ENCODE measurements around the gene YLPM1. TPM values are rescaled to one million over a fixed set of nuclear protein-coding genes. Genes with fewer than 3 reads are reported as not detected.

The YLPM1 gene
- total and polyA plus RNA-seq, 12 donors, result 24.0 to 58.6 (median 46.5) TPM

DNA sequence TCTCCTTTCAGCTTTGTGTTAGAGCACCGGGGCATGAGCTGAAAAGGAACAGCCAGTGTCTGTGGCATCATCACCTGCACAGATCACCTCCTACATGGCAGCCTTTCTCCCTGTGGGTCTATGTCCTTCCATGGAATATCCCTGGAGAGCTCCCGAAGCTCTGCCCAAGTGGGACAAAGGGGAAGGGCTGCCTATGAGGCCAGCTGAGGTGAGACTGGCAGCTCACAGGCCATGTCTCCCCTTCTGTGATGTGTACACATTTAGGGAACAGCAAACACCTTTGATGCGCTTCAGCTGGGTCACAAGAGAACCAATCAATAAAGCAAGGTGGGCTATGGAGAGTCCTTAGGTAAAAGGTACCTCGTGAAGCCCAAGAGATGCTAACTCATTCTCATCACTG is 108.7 kb downstream of the YLPM1 start:
- no peak for TF ChIP-seq POLR2A (IDR thresholded peaks at IDR 0.05)
- no peak for TF ChIP-seq CTCF (IDR thresholded peaks at IDR 0.05)
- intact Hi-C loops (cut with DNase I), result no loop called here
- WGBS, 4 donors, result 86 to 93% (median 88%) methylated on average over 4 of the region's 4 CpGs
- H3K9me3 ChIP-seq (replicated peaks in 1 of 3), result no peaks in the 10 kb centered on the region
- no peak overlapping the region for H3K27ac ChIP-seq
- no peak for DNase-seq
- no peak overlapping the region for H3K4me3 ChIP-seq
- H3K36me3 ChIP-seq (replicated peaks in 1 of 2), result no peaks in the 10 kb centered on the region
- H3K27me3 ChIP-seq, result no peaks in the 10 kb centered on the region
- no peaks in the 10 kb centered on the region for H3K4me1 ChIP-seq (replicated peaks in 1 of 2)

- Histone ChIP-seq H3K4me3 (no peak overlapping the region), H3K27me3 (no peaks in the 10 kb centered on the region), H3K9me3 (replicated peaks in 1 of 3) (no peaks in the 10 kb centered on the region), H3K36me3 (replicated peaks in 1 of 2) (no peaks in the 10 kb centered on the region), H3K27ac (no peak overlapping the region), H3K4me1 (replicated peaks in 1 of 2) (no peaks in the 10 kb centered on the region)
- intact Hi-C loops (cut with DNase I), result no loop called here
- TF ChIP-seq POLR2A (IDR thresholded peaks at IDR 0.05) (no peak), CTCF (IDR thresholded peaks at IDR 0.05) (no peak)
- no peak for DNase-seq
- 83 to 88% (median 86%) methylated on average over 5 of the region's 5 CpGs for WGBS, 4 donors
Observed at GRCh38 chr14:74875204-74875603, 112.1 kb downstream of the YLPM1 start.

DNA sequence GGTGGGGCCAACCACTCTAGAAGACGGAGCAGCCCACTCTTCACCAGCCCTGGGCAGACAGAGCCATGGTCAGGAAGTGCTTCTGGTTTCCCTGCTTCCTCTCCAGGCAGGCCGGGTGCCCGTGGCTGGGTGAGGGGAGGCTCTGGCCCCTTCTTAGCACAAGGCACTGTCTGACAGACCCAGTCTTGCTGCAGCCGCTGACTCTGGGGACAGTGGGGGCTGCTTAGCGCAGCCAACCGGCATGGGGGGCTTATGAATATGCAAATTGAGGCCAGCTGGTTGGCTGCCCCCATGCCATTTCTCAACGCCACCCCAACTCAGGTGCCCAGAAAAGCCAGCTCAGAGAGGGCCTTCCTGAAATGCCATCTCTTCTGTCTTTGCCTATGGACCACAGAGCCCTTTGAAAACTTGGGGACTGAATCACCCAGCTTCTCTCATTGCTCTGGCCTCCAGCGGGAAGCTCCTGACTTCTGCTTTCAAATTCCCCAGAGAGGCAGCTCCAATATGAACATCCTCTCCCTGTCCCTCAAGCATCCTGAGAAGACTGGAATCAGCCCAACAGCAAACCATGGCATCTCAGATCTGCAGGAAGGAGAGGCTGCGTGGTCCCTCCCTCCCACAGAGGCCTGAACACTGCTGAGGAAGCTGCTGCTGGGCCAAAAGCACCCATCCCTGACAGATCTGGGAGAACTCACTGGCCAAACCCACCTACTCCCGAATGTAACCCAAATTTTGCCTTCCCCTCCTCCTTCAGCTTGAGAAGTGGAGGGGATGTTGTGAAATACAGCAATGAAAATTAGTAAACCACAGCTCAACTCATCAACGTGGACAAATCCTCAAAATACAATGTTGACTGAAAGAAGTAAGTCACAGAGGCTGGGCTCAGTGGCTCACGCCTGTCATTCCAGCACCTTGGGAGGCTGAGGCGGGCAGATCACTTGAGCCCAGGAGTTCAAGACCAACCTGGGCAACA is 113.1 kb downstream of the YLPM1 start, which contains the start of gene PROX2:
TSS of gene PROX2 (minus strand) at position 205 of the 973 bp plus-strand sequence. CDS start 12,311 bp downstream, outside the sequence.
- Histone ChIP-seq H3K27ac (no peak within 1 kb of the TSS), H3K27me3 (no peaks in the 10 kb centered on the region), H3K4me3 (no peak within 1 kb of the TSS), H3K4me1 (replicated peaks in 1 of 2) (peaks cover 5% of the 10 kb centered on the region in 2 donors), H3K36me3 (replicated peaks in 1 of 2) (no peaks in the 10 kb centered on the region), H3K9me3 (replicated peaks in 1 of 3) (no peaks in the 10 kb centered on the region)
- WGBS, 4 donors, result 48 to 69% (median 51%) methylated on average over 7 to 13 of the region's 13 CpGs
- TF ChIP-seq POLR2A (IDR thresholded peaks at IDR 0.05), result no peak
- TF ChIP-seq CTCF (IDR thresholded peaks at IDR 0.05), result no peak
- intact Hi-C loops (cut with DNase I), result no loop called here
- no peak for DNase-seq

GRCh38 chr14:74879427-74880182 is 116.5 kb downstream of the YLPM1 start:
- no peak for DNase-seq
- Histone ChIP-seq H3K27ac (no peak overlapping the region), H3K4me3 (no peak overlapping the region), H3K36me3 (replicated peaks in 1 of 2) (no peaks in the 10 kb centered on the region), H3K27me3 (no peaks in the 10 kb centered on the region), H3K9me3 (replicated peaks in 1 of 3) (no peaks in the 10 kb centered on the region), H3K4me1 (replicated peaks in 1 of 2) (peaks cover 18 to 27% of the 10 kb centered on the region in 2 donors)
- WGBS, 4 donors, result 61 to 70% (median 69%) methylated on average over 3 of the region's 3 CpGs
- no peak for TF ChIP-seq CTCF (IDR thresholded peaks at IDR 0.05)
- no peak for TF ChIP-seq POLR2A (IDR thresholded peaks at IDR 0.05)
- intact Hi-C loops (cut with DNase I), result no loop called here

Measured in adrenal gland (tissue), 12 donors.